ENCODE data around the gene CD44.

DNA sequence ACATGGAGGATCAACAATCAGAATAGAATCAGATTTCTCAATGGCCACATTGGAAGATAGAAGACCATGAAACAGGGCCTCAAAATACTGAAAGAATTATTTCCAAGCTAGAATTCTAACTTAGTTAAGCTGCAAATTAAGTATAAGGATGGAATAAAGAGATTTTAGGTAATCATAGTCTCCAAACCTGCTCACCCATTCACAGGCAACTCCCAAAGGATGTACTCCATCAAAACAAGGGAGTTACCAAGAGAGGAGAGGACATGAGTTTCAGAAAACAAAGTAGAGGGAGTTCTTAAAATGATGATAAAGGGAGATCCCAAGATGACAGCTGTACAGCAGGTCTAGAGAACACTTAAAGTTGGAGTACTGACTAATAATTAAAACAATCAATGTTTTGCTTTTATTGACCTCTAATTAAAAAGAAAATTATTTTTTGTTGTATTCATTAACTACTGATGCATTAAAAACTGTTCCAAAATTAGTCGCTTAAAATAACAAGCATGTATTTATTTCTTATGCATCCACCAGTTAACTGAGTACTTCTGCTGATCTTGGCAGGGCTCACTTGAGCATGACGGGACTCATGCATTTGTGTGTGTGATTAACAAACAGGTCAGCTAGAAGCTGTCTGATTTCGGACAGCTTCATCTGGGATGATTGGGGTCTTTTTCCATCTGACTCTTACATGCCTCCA, 95.6 kb downstream of the CD44 start:
- TF ChIP-seq, protein P1, sequence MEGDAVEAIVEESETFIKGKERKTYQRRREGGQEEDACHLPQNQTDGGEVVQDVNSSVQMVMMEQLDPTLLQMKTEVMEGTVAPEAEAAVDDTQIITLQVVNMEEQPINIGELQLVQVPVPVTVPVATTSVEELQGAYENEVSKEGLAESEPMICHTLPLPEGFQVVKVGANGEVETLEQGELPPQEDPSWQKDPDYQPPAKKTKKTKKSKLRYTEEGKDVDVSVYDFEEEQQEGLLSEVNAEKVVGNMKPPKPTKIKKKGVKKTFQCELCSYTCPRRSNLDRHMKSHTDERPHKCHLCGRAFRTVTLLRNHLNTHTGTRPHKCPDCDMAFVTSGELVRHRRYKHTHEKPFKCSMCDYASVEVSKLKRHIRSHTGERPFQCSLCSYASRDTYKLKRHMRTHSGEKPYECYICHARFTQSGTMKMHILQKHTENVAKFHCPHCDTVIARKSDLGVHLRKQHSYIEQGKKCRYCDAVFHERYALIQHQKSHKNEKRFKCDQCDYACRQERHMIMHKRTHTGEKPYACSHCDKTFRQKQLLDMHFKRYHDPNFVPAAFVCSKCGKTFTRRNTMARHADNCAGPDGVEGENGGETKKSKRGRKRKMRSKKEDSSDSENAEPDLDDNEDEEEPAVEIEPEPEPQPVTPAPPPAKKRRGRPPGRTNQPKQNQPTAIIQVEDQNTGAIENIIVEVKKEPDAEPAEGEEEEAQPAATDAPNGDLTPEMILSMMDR (IDR thresholded peaks at IDR 0.05), result no peak
- TF ChIP-seq POLR2AphosphoS5 (IDR thresholded peaks at IDR 0.05), result no peak
- TF ChIP-seq POLR2A (IDR thresholded peaks at IDR 0.05), result no peak

Measured in gastroesophageal sphincter (tissue), 3 donors.